Prostate gland (tissue), 2 donors: Measurements from ENCODE around the gene OTULINL. TPM values are rescaled to one million over a fixed set of nuclear protein-coding genes. Genes with fewer than 3 reads are reported as not detected.

Source experiments
- DNase-seq: peaks from one replicate; pipeline ENCODE4 v3.0.0-alpha.2; 2019; ENCODE audit warnings: low spot score
- H3K27ac ChIP-seq, 2 donors: fragments of 200-600 bp; sonication (generic); 2 replicates each; pipeline ENCODE4 v1.5.1; 2017 to 2019
- H3K27me3 ChIP-seq: fragments of 200-600 bp; sonication (generic); replicated peaks from 2 replicates; pipeline ENCODE4 v1.5.1; 2019; ENCODE audit not compliant: insufficient read depth
- H3K36me3 ChIP-seq, 2 donors: fragments of 200-600 bp; sonication (generic); 1 replicate in 1 of 2; 2 replicates in 1 of 2; pipeline versions ENCODE4 v1.5.1 to v1.8.1; 2017 to 2019
- H3K4me1 ChIP-seq: fragments of 200-600 bp; sonication (generic); replicated peaks from 2 replicates; pipeline ENCODE4 v1.5.1; 2019
- H3K4me3 ChIP-seq, 2 donors: fragments of 200-600 bp; sonication (generic); 2 replicates each; pipeline ENCODE4 v1.5.1; 2017 to 2019
- H3K9me3 ChIP-seq: fragments of 200-600 bp; sonication (generic); 2 replicates; pipeline ENCODE4 v1.5.1; 2017
- POLR2A ChIP-seq: fragments of 450-650 bp; IDR thresholded peaks from one replicate; pipeline ENCODE4 v1.6.1; 2016; ENCODE audit warnings: antibody characterized with exemption, mild to moderate bottlenecking
- POLR2AphosphoS5 ChIP-seq: sonication (generic); formaldehyde crosslinking; IDR thresholded peaks from one replicate; pipeline ENCODE4 v1.6.1; 2017; ENCODE audit warnings: antibody characterized with exemption
- WGBS: methylation state at CpG from one replicate; pipeline ENCODE4 v1.1.5; 2018; 5-methylcytosine and 5-hydroxymethylcytosine counted together
- intact Hi-C: fragments of 100-400 bp; cut with DNase I; formaldehyde crosslinking; loops from one replicate; pipeline ENCODE4 v1.14.2; 2022
- total RNA-seq, 2 donors: library from RNA; depleted of rRNA; stranded (reverse); fragments of >200 nt; gene quantifications; one replicate each; pipeline ENCODE4 v1.1.0, GENCODE V29; 2016
- TF ChIP-seq, protein P1 (sequence below), 4 experiments: fragments of 200-600 bp in 2 of 4; fragments of 450-650 bp in 2 of 4; sonication (generic) in 2 of 4; IDR thresholded peaks; 1 replicate in 3 of 4; 2 replicates in 1 of 4; pipeline ENCODE4 v1.5.1; 2016 to 2019; ENCODE audit warnings: antibody characterized with exemption in 4 of 4, mild to moderate bottlenecking in 2 of 4, moderate library complexity in 2 of 4

Gene OTULINL
- total RNA-seq, 2 donors from 2014 or later, result 12.4 to 20.6 TPM

DNA sequence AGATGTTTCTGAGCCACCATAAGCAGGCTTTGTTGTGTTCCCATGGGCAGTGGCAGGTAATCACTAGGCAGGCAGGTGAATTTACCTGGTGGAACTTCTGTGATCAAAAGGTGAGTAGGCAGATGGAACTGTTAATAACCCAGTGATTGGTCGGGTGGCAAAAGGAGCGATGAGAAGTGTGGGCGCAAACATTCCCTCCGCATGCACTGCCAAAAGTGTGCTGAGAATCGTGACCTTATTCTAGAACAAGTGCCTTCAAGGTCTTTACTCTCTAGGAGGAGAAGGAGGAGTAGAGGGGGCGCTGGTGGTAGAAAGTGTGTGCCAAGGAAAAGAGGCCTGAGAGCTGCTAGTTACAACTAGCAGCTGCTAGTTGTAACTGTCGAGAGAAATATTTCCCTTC, 3.3 kb downstream of the OTULINL start:
- Histone ChIP-seq H3K4me1 (no peaks in the 10 kb centered on the region), H3K9me3 (no peaks in the 10 kb centered on the region), H3K4me3 (no peak overlapping the region), H3K27me3 (no peaks in the 10 kb centered on the region), H3K36me3 (no peaks in the 10 kb centered on the region), H3K27ac (no peak overlapping the region)
- TF ChIP-seq POLR2AphosphoS5, result no peak
- TF ChIP-seq, protein P1, sequence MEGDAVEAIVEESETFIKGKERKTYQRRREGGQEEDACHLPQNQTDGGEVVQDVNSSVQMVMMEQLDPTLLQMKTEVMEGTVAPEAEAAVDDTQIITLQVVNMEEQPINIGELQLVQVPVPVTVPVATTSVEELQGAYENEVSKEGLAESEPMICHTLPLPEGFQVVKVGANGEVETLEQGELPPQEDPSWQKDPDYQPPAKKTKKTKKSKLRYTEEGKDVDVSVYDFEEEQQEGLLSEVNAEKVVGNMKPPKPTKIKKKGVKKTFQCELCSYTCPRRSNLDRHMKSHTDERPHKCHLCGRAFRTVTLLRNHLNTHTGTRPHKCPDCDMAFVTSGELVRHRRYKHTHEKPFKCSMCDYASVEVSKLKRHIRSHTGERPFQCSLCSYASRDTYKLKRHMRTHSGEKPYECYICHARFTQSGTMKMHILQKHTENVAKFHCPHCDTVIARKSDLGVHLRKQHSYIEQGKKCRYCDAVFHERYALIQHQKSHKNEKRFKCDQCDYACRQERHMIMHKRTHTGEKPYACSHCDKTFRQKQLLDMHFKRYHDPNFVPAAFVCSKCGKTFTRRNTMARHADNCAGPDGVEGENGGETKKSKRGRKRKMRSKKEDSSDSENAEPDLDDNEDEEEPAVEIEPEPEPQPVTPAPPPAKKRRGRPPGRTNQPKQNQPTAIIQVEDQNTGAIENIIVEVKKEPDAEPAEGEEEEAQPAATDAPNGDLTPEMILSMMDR (IDR thresholded peaks at IDR 0.05), result no peak
- TF ChIP-seq POLR2A, result no peak
- WGBS, result 69% methylated on average over 7 of the region's 7 CpGs
- intact Hi-C loops, result loop anchor here (5.0 kb wide), 1 partner anchor 188 kb away; no protein-coding TSS in a partner anchor
- DNase-seq, result no peak

DNA sequence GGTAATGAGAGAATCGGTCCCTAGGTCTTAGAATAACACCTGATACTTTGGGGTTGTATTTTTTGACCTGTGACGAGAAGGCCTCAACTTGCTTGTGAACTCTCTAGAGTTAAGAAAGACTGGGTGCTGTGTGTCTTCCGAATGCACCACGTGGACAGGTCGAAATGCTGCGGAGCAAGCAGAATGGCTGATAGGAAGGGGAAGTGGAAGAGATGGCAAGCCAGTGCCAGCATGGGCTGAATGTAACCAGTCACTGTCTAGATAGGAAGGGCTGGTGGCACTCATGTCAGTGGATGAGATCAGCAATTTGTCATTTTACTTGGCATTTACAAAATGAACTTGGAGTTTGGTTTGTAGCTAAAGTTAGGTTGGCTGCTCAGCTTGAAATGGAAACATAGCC, 5.6 kb downstream of the OTULINL start:
- no peaks in the 10 kb centered on the region for H3K4me1 ChIP-seq

DNA sequence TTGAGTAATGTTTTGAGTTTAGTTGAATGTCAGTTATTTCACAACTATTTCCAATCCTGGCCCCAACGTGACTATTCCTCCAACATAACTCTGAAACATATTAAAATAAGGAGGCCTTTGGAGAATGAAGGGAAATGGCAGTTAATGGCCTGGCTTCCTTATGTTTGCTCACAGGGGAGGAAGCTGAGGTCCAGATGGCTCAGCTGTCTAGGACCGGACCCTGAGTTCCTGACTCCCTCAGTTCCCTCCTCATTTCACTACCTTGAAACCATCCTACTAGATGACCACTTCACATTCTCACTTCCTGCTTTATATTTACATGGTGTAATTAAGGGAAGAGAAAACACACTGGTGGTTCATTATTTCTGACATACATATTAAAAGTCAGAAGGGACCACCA, 6.6 kb downstream of the OTULINL start:
- intact Hi-C loops, result no loop called here
- no peaks in the 10 kb centered on the region for H3K9me3 ChIP-seq
- no peak overlapping the region for H3K4me3 ChIP-seq
- no peaks in the 10 kb centered on the region for H3K27me3 ChIP-seq
- peak overlapping the region; percentile 77 for H3K27ac ChIP-seq
- DNase-seq, result no peak
- TF ChIP-seq POLR2AphosphoS5 (no peak), POLR2A (no peak)
- TF ChIP-seq, protein P1 (IDR thresholded peaks at IDR 0.05), result no peak
- no peaks in the 10 kb centered on the region for H3K36me3 ChIP-seq
- H3K4me1 ChIP-seq, result no peaks in the 10 kb centered on the region
- 83% methylated on average over 2 of the region's 2 CpGs for WGBS

More for the DNA sequence above, 5.6 kb downstream of the OTULINL start:
- Histone ChIP-seq H3K4me3 (no peak overlapping the region), H3K27ac (no peak overlapping the region), H3K36me3 (no peaks in the 10 kb centered on the region), H3K9me3 (no peaks in the 10 kb centered on the region), H3K27me3 (no peaks in the 10 kb centered on the region)
- WGBS, result 89% methylated on average over 6 of the region's 6 CpGs
- TF ChIP-seq, protein P1 (IDR thresholded peaks at IDR 0.05), result no peak
- no peak for TF ChIP-seq POLR2A
- TF ChIP-seq POLR2AphosphoS5, result no peak
- DNase-seq, result no peak
- intact Hi-C loops, result no loop called here

DNA sequence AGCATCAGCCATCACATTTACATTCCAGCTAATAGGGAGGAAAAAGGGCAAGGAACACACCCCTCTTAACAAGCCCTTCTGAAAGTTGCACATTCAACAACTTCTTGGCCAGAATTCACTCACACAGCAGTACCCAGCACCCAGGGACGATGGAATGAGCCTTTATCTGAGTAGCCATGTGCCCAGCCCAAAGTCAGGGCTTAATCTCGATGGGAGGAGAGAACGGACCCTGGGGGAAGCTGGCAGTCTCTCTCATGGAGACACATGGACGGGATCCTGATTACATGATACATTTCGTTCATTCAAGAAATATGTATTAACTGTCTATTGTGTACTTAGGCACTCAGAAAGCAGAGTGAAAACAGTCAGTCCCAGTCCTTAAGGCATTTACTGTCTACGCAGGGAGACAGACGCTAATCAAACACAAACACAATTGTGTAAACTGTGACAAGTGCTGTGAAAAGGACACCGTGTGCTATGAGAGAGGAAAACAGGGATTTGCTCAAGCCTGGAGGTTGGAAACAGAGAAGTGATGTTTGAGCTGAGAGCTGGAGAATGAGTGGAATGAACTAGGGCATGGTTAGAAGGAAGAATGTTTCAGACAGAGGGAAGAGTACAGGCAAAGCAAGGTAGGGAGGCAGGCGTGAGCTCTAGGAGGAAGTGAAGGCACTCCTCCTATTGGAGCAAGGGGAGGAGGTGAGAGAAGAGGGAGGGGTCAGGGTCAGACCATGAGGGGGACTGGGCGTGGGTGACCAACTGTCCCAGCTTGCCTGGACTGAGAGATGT, 7.4 kb downstream of the OTULINL start:
- WGBS, result 34% methylated on average over 10 of the region's 10 CpGs
- Histone ChIP-seq H3K4me3 (no peak overlapping the region), H3K4me1 (peaks cover under 1% of the 10 kb centered on the region), H3K36me3 (no peaks in the 10 kb centered on the region), H3K27ac (peak overlapping the region; percentile 77), H3K27me3 (no peaks in the 10 kb centered on the region), H3K9me3 (no peaks in the 10 kb centered on the region)
- intact Hi-C loops, result no loop called here
- peak; percentile 93 for TF ChIP-seq POLR2AphosphoS5
- no peak for TF ChIP-seq POLR2A
- TF ChIP-seq, protein P1 (IDR thresholded peaks at IDR 0.05), result no peak
- DNase-seq, result peak; percentile 67

DNA sequence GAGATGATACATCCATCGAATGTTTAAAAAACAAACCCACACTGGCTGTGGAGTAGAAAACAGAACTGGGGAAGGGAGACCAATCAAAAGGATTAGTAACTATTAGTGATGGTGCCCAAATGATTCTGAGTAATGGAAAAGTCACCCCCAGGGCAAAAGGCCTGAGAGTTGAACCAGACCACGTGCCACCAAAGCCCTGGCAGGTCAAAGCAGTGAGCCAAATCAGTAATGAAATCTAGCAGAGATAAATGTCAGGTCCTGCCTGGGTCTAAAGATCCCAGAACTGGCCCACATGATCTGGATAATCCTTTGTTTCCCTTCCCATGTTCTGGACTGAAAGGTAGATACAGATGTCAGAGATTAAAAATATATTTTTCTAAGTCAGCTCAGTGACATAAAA, 9.4 kb downstream of the OTULINL start:
- intact Hi-C loops, result no loop called here
- H3K4me1 ChIP-seq, result peaks cover 5% of the 10 kb centered on the region
- 85% methylated on average over 2 of the region's 2 CpGs for WGBS

More for the DNA sequence above, 9.4 kb downstream of the OTULINL start:
- Histone ChIP-seq H3K36me3 (no peaks in the 10 kb centered on the region), H3K27me3 (no peaks in the 10 kb centered on the region), H3K27ac (no peak overlapping the region), H3K9me3 (no peaks in the 10 kb centered on the region), H3K4me3 (no peak overlapping the region)
- DNase-seq, result no peak
- TF ChIP-seq POLR2A, result no peak
- TF ChIP-seq, protein P1 (IDR thresholded peaks at IDR 0.05), result no peak
- TF ChIP-seq POLR2AphosphoS5, result no peak
